RWPE2 (cell line): ENCODE measurements around the gene EHD4.
A peak's percentile ranks its signal among the peaks of the same experiment; 100 is the strongest.

Source experiments
- ATAC-seq: fragments of 200-7000 bp; cut with Tn5 transposase; 3 replicates; pipeline ENCODE4 v1.9.1; 2021; ENCODE audit warnings: low read depth
- DNase-seq: peaks from one replicate; pipeline ENCODE4 v3.0.0-alpha.2; 2020; ENCODE audit warnings: low spot score
- H3K27ac ChIP-seq: fragments of 450-650 bp; 2 replicates; pipeline ENCODE4 v1.5.1; 2017; ENCODE audit warnings: mild to moderate bottlenecking; ENCODE audit not compliant: poor library complexity, severe bottlenecking
- H3K27me3 ChIP-seq: fragments of 250-450 bp; sonication (Bioruptor Pico); 2 replicates; pipeline ENCODE4 v1.5.1; 2021; ENCODE audit warnings: mild to moderate bottlenecking, moderate library complexity; ENCODE audit not compliant: insufficient read depth, poor library complexity, severe bottlenecking
- H3K36me3 ChIP-seq: fragments of 250-450 bp; sonication (Bioruptor Pico); 2 replicates; pipeline ENCODE4 v1.5.1; 2020; ENCODE audit warnings: low read depth, mild to moderate bottlenecking, moderate library complexity
- H3K4me1 ChIP-seq: fragments of 250-450 bp; sonication (Bioruptor Pico); 2 replicates; pipeline ENCODE4 v1.5.1; 2021; ENCODE audit warnings: mild to moderate bottlenecking, moderate library complexity; ENCODE audit not compliant: insufficient read depth, poor library complexity, severe bottlenecking
- H3K4me3 ChIP-seq: fragments of 250-450 bp; sonication (Bioruptor Pico); 2 replicates; pipeline ENCODE4 v1.5.1; 2021; ENCODE audit warnings: mild to moderate bottlenecking, moderate library complexity; ENCODE audit not compliant: severe bottlenecking
- H3K9me3 ChIP-seq: fragments of 250-450 bp; sonication (Bioruptor Pico); 2 replicates; pipeline ENCODE4 v1.5.1; 2021; ENCODE audit warnings: mild to moderate bottlenecking, moderate library complexity; ENCODE audit not compliant: severe bottlenecking
- CTCF ChIP-seq: fragments of 450-650 bp; IDR thresholded peaks from one replicate; pipeline ENCODE4 v1.5.1; 2017; ENCODE audit warnings: mild to moderate bottlenecking, moderate library complexity; ENCODE audit not compliant: poor library complexity, severe bottlenecking

Gene EHD4

GRCh38 chr15:41851755-41852370 is 120.5 kb downstream of the EHD4 start:
- peaks cover 13% of the 10 kb centered on the region for H3K4me1 ChIP-seq
- H3K4me3 ChIP-seq = no peak overlapping the region
- TF ChIP-seq CTCF = no peak
- no peaks in the 10 kb centered on the region for H3K36me3 ChIP-seq
- H3K27ac ChIP-seq = no peak overlapping the region
- H3K27me3 ChIP-seq = no peaks in the 10 kb centered on the region
- no peak for ATAC-seq
- no peak for DNase-seq
- no peaks in the 10 kb centered on the region for H3K9me3 ChIP-seq

GRCh38 chr15:41851167-41851523 is 121.2 kb downstream of the EHD4 start:
- no peak for TF ChIP-seq CTCF
- DNase-seq (no peak), ATAC-seq (no peak)
- Histone ChIP-seq H3K27me3 (no peaks in the 10 kb centered on the region), H3K27ac (no peak overlapping the region), H3K9me3 (no peaks in the 10 kb centered on the region), H3K36me3 (no peaks in the 10 kb centered on the region), H3K4me1 (peaks cover 13% of the 10 kb centered on the region), H3K4me3 (no peak overlapping the region)

- DNase-seq (no peak), ATAC-seq (no peak)
- Histone ChIP-seq H3K36me3 (no peaks in the 10 kb centered on the region), H3K27me3 (no peaks in the 10 kb centered on the region), H3K4me1 (peaks cover 13% of the 10 kb centered on the region), H3K9me3 (no peaks in the 10 kb centered on the region), H3K27ac (no peak overlapping the region), H3K4me3 (no peak overlapping the region)
- TF ChIP-seq CTCF = no peak
Observed at GRCh38 chr15:41850482-41851166, 121.7 kb downstream of the EHD4 start.

- TF ChIP-seq CTCF = no peak
- no peak overlapping the region for H3K27ac ChIP-seq
Observed at GRCh38 chr15:41849861-41850260, 122.5 kb downstream of the EHD4 start.

GRCh38 chr15:41849204-41849603 is 123.2 kb downstream of the EHD4 start:
- no peak overlapping the region for H3K4me3 ChIP-seq
- no peak for TF ChIP-seq CTCF
- no peaks in the 10 kb centered on the region for H3K36me3 ChIP-seq
- no peak overlapping the region for H3K27ac ChIP-seq
- ATAC-seq (peak; percentile 13; the same call in 2 of the 3 replicates), DNase-seq (no peak)
- no peaks in the 10 kb centered on the region for H3K9me3 ChIP-seq
- peaks cover 13% of the 10 kb centered on the region for H3K4me1 ChIP-seq
- no peaks in the 10 kb centered on the region for H3K27me3 ChIP-seq

More at GRCh38 chr15:41849861-41850260, 122.5 kb downstream of the EHD4 start:
- H3K27me3 ChIP-seq = no peaks in the 10 kb centered on the region
- ATAC-seq (peak; percentile 42), DNase-seq (no peak)
- no peaks in the 10 kb centered on the region for H3K9me3 ChIP-seq
- H3K36me3 ChIP-seq = no peaks in the 10 kb centered on the region
- H3K4me1 ChIP-seq = peaks cover 13% of the 10 kb centered on the region
- H3K4me3 ChIP-seq = no peak overlapping the region
